T-cell (primary cell): ENCODE data around the gene SLC6A1. TPM values are rescaled to one million over a fixed set of nuclear protein-coding genes. Genes with fewer than 3 reads are reported as not detected.

Experiments used
- ATAC-seq, 4 experiments: fragments of 200-7000 bp in 3 of 4; fragments of 150-1000 bp in 1 of 4; cut with Tn5 transposase; replicated peaks in 1 of 4; 1 replicate in 3 of 4; 2 replicates in 1 of 4; pipeline ENCODE4 v1.10.0; 2021; ENCODE audit warnings: moderate library complexity in 3 of 4, mild to moderate bottlenecking in 2 of 4, moderate number of reproducible peaks in 1 of 4
- CTCF ChIA-PET, 2 donors: fragments of 300-600 bp; sonication (Branson Sonifier 250); formaldehyde crosslinking; loops; one replicate each; lab custom pipeline; 2022; ENCODE audit warnings: antibody characterized with exemption in 2 of 2; lab: Charles Lee
- POLR2A ChIA-PET, 2 donors: fragments of 300-600 bp; sonication (Branson Sonifier 250); formaldehyde crosslinking; loops; one replicate each; lab custom pipeline; 2022; ENCODE audit warnings: antibody characterized with exemption in 2 of 2; lab: Charles Lee
- DNase-seq, 35 experiments: peaks; one replicate each; pipeline versions ENCODE4 v3.0.0 to v3.0.0-alpha.2; 2013 to 2023
- H3K27ac ChIP-seq: one replicate; pipeline ENCODE4 v1.5.1; 2013; ENCODE audit warnings: low read length
- H3K27me3 ChIP-seq, 2 experiments: replicated peaks in 1 of 2; 1 replicate in 1 of 2; 2 replicates in 1 of 2; pipeline versions ENCODE4 v1.6.1 to v1.7.0; 2013; ENCODE audit warnings: low read length in 1 of 2, mixed read lengths in 1 of 2; ENCODE audit not compliant: control insufficient read depth in 2 of 2, insufficient read depth in 2 of 2; ENCODE audit errors: extremely low read depth in 1 of 2
- H3K36me3 ChIP-seq, 2 donors: 1 replicate in 1 of 2; 2 replicates in 1 of 2; pipeline versions ENCODE4 v1.6.1 to v1.7.0; 2013; ENCODE audit warnings: low read length in 1 of 2; ENCODE audit not compliant: control insufficient read depth in 2 of 2, insufficient read depth in 1 of 2; ENCODE audit errors: extremely low read depth in 1 of 2
- H3K4me1 ChIP-seq, 2 experiments: 1 replicate in 1 of 2; 2 replicates in 1 of 2; pipeline versions ENCODE4 v1.6.1 to v1.7.0; 2013; ENCODE audit warnings: low read length in 2 of 2, mixed read lengths in 1 of 2; ENCODE audit not compliant: insufficient read depth in 2 of 2, control insufficient read depth in 1 of 2; ENCODE audit errors: extremely low read depth in 1 of 2
- H3K4me3 ChIP-seq, 2 donors: 1 replicate in 1 of 2; 2 replicates in 1 of 2; pipeline versions ENCODE4 v1.5.1 to v1.7.0; 2013; ENCODE audit warnings: mild to moderate bottlenecking in 2 of 2, low read length in 1 of 2, moderate library complexity in 1 of 2; ENCODE audit not compliant: control insufficient read depth in 1 of 2; ENCODE audit errors: extremely low read depth in 1 of 2
- H3K9me3 ChIP-seq: 2 replicates; pipeline ENCODE4 v1.7.0; 2013
- H3K27ac Mint-ChIP-seq, 2 donors: one replicate each; pipeline ENCODE4 v1.8.0; 2020 to 2021; ENCODE audit warnings: mild to moderate bottlenecking in 2 of 2, mixed read lengths in 2 of 2
- H3K27me3 Mint-ChIP-seq, 2 donors: one replicate each; pipeline ENCODE4 v1.8.0; 2021 to 2022; ENCODE audit warnings: mixed read lengths in 2 of 2
- H3K36me3 Mint-ChIP-seq: one replicate; pipeline ENCODE4 v1.8.0; 2021; ENCODE audit warnings: mixed read lengths
- H3K4me1 Mint-ChIP-seq, 3 donors: one replicate each; pipeline ENCODE4 v1.8.0; 2020 to 2022; ENCODE audit warnings: mixed read lengths in 3 of 3, mild to moderate bottlenecking in 1 of 3
- H3K4me3 Mint-ChIP-seq, 3 donors: one replicate each; pipeline ENCODE4 v1.8.0; 2020 to 2022; ENCODE audit warnings: mild to moderate bottlenecking in 3 of 3, mixed read lengths in 3 of 3, moderate library complexity in 3 of 3
- H3K9me3 Mint-ChIP-seq, 3 donors: one replicate each; pipeline ENCODE4 v1.8.0; 2020 to 2022; ENCODE audit warnings: mixed read lengths in 3 of 3
- WGBS: methylation state at CpG from one replicate; pipeline ENCODE4 v1.1.5; 2013; ENCODE audit warnings: missing lambda C conversion rate; ENCODE audit not compliant: insufficient coverage; 5-methylcytosine and 5-hydroxymethylcytosine counted together
- total RNA-seq, 35 experiments: library from RNA in 6 of 35; stranded (reverse) in 6 of 35; fragments of 120-200 nt in 1 of 35; gene quantifications; one replicate each; pipeline versions ENCODE4 v1.2.1 to v1.2.4 and lab custom pipeline; 2013 to 2026

Gene SLC6A1
- total RNA-seq, 5 donors from 2014 or later (not counting 1 experiment from before 2014, with no cell fraction given), result 0.13 to 0.16 TPM; not detected in 3

- Histone ChIP-seq H3K4me3 (no peak overlapping the region), H3K36me3 (no peaks in the 10 kb centered on the region), H3K27me3 (peaks cover 0 to 43% of the 10 kb centered on the region in 2 experiments), H3K4me1 (no peaks in the 10 kb centered on the region), H3K27ac (no peak overlapping the region), H3K9me3 (no peaks in the 10 kb centered on the region)
- no peaks in the 10 kb centered on the region for H3K9me3 Mint-ChIP-seq
- no peak for DNase-seq
- H3K27me3 Mint-ChIP-seq, result peaks cover 39 to 46% of the 10 kb centered on the region in 2 donors
- ChIA-PET CTCF (no interaction called here), POLR2A (no interaction called here)
- WGBS, result no CpG with 5 or more reads among the region's 1 CpG
- H3K4me3 Mint-ChIP-seq, result no peak overlapping the region
- no peaks in the 10 kb centered on the region for H3K4me1 Mint-ChIP-seq
- H3K36me3 Mint-ChIP-seq, result no peaks in the 10 kb centered on the region
- no peak overlapping the region for H3K27ac Mint-ChIP-seq
- no peak for ATAC-seq
These were observed 16.8 kb upstream of the SLC6A1 start for GRCh38 chr3:10975695-10976234.

- Histone ChIP-seq H3K27ac (no peak overlapping the region), H3K36me3 (no peaks in the 10 kb centered on the region), H3K27me3 (peaks cover 0 to 40% of the 10 kb centered on the region in 2 experiments), H3K9me3 (no peaks in the 10 kb centered on the region), H3K4me3 (no peak overlapping the region), H3K4me1 (no peaks in the 10 kb centered on the region)
- Mint-ChIP-seq H3K36me3 (no peaks in the 10 kb centered on the region), H3K27me3 (peaks cover 34 to 51% of the 10 kb centered on the region in 2 donors), H3K4me1 (no peaks in the 10 kb centered on the region), H3K4me3 (no peak overlapping the region), H3K27ac (no peak overlapping the region), H3K9me3 (no peaks in the 10 kb centered on the region)
- CTCF ChIA-PET, result no interaction called here
- DNase-seq (no peak), ATAC-seq (no peak)
- WGBS, result 18% methylated on average over 1 of the region's 1 CpG
- POLR2A ChIA-PET, result no interaction called here
These were observed 15.8 kb upstream of the SLC6A1 start for GRCh38 chr3:10976770-10977169.

GRCh38 chr3:10977892-10978510, 14.5 kb upstream of the SLC6A1 start:
- DNase-seq (no peak), ATAC-seq (no peak)
- Mint-ChIP-seq H3K9me3 (no peaks in the 10 kb centered on the region), H3K36me3 (no peaks in the 10 kb centered on the region), H3K4me1 (peaks cover 0 to 2% (median 0%) of the 10 kb centered on the region in 3 donors), H3K27ac (no peak overlapping the region), H3K27me3 (peaks cover 31 to 49% of the 10 kb centered on the region in 2 donors), H3K4me3 (no peak overlapping the region)
- H3K4me1 ChIP-seq, result no peaks in the 10 kb centered on the region
- H3K36me3 ChIP-seq, result no peaks in the 10 kb centered on the region
- no peaks in the 10 kb centered on the region for H3K9me3 ChIP-seq
- 61% methylated on average over 7 of the region's 10 CpGs for WGBS
- POLR2A ChIA-PET, result no interaction called here
- CTCF ChIA-PET, result no interaction called here
- peaks cover 0 to 29% of the 10 kb centered on the region in 2 experiments for H3K27me3 ChIP-seq
- no peak overlapping the region for H3K27ac ChIP-seq
- H3K4me3 ChIP-seq, result no peak overlapping the region

- WGBS, result 100% methylated on average over 2 of the region's 7 CpGs
- POLR2A ChIA-PET, result no interaction called here
- Histone ChIP-seq H3K36me3 (no peaks in the 10 kb centered on the region), H3K27ac (no peak overlapping the region), H3K4me1 (no peaks in the 10 kb centered on the region), H3K27me3 (peaks cover 0 to 21% of the 10 kb centered on the region in 2 experiments), H3K9me3 (no peaks in the 10 kb centered on the region), H3K4me3 (no peak overlapping the region)
- no peaks in the 10 kb centered on the region for H3K36me3 Mint-ChIP-seq
- H3K27ac Mint-ChIP-seq, result no peak overlapping the region
- CTCF ChIA-PET, result no interaction called here
- no peaks in the 10 kb centered on the region for H3K9me3 Mint-ChIP-seq
- no peak for DNase-seq
- H3K27me3 Mint-ChIP-seq, result peaks cover 26 to 43% of the 10 kb centered on the region in 2 donors
- no peak for ATAC-seq
- H3K4me1 Mint-ChIP-seq, result peaks cover 0 to 6% (median 0%) of the 10 kb centered on the region in 3 donors
- H3K4me3 Mint-ChIP-seq, result no peak overlapping the region
These were observed 13.6 kb upstream of the SLC6A1 start for GRCh38 chr3:10978956-10979355.

- Histone ChIP-seq H3K27me3 (peaks cover 0 to 11% of the 10 kb centered on the region in 2 experiments), H3K4me3 (no peak overlapping the region), H3K4me1 (no peaks in the 10 kb centered on the region), H3K36me3 (no peaks in the 10 kb centered on the region), H3K9me3 (no peaks in the 10 kb centered on the region), H3K27ac (no peak overlapping the region)
- Mint-ChIP-seq H3K4me3 (no peak overlapping the region), H3K9me3 (no peaks in the 10 kb centered on the region), H3K27me3 (peaks cover 19 to 36% of the 10 kb centered on the region in 2 donors), H3K27ac (no peak overlapping the region), H3K36me3 (no peaks in the 10 kb centered on the region), H3K4me1 (peaks cover 0 to 6% (median 0%) of the 10 kb centered on the region in 3 donors)
- DNase-seq, result no peak
- ATAC-seq, result no peak
- WGBS, result 86% methylated on average over 3 of the region's 7 CpGs
- CTCF ChIA-PET, result no interaction called here
- POLR2A ChIA-PET, result no interaction called here
These were observed 12.2 kb upstream of the SLC6A1 start for GRCh38 chr3:10980312-10980711.

- Histone ChIP-seq H3K27me3 (peaks cover 0 to 11% of the 10 kb centered on the region in 2 experiments), H3K36me3 (no peaks in the 10 kb centered on the region), H3K4me1 (no peaks in the 10 kb centered on the region), H3K4me3 (no peak overlapping the region), H3K9me3 (no peaks in the 10 kb centered on the region), H3K27ac (no peak overlapping the region)
- H3K36me3 Mint-ChIP-seq, result no peaks in the 10 kb centered on the region
- H3K4me1 Mint-ChIP-seq, result peaks cover 0 to 6% (median 0%) of the 10 kb centered on the region in 3 donors
- POLR2A ChIA-PET, result no interaction called here
- CTCF ChIA-PET, result interaction anchor here in 1 of 2 donors (0.6 kb wide), 1 partner anchor 635 kb away, joined by 7 read pairs; no protein-coding TSS in a partner anchor
- ATAC-seq (no peak), DNase-seq (no peak)
- peaks cover 21 to 36% of the 10 kb centered on the region in 2 donors for H3K27me3 Mint-ChIP-seq
- H3K4me3 Mint-ChIP-seq, result no peak overlapping the region
- no peak overlapping the region for H3K27ac Mint-ChIP-seq
- 82% methylated on average over 2 of the region's 3 CpGs for WGBS
- no peaks in the 10 kb centered on the region for H3K9me3 Mint-ChIP-seq
These were observed 11.5 kb upstream of the SLC6A1 start for GRCh38 chr3:10981031-10981430.
